HEK293 (cell line): ENCODE data around the gene TRAM2.

ENCODE experiments used
- AEBP2 ChIP-seq: fragments of 450-650 bp; formaldehyde crosslinking; IDR thresholded peaks from 2 replicates; pipeline ENCODE4 v1.5.1; 2016; ENCODE audit warnings: missing biosample characterization, missing genetic modification characterization, borderline replicate concordance
- IKZF3 ChIP-seq: fragments of 450-650 bp; IDR thresholded peaks from 2 replicates; pipeline ENCODE4 v1.5.0; 2018; ENCODE audit warnings: missing biosample characterization, mild to moderate bottlenecking, missing genetic modification characterization, moderate library complexity
- MEIS1 ChIP-seq: sonication (generic); formaldehyde crosslinking; IDR thresholded peaks from 2 replicates; pipeline ENCODE4 v1.8.1; 2022; ENCODE audit warnings: missing genetic modification reagents, mild to moderate bottlenecking, borderline replicate concordance
- OSR2 ChIP-seq: fragments of 450-650 bp; formaldehyde crosslinking; IDR thresholded peaks from 2 replicates; pipeline ENCODE4 v1.5.1; 2016; ENCODE audit warnings: missing biosample characterization, missing genetic modification characterization
- PRDM1 ChIP-seq: fragments of 450-650 bp; formaldehyde crosslinking; IDR thresholded peaks from 2 replicates; pipeline ENCODE4; 2016; ENCODE audit warnings: missing biosample characterization, missing genetic modification characterization
- PRDM10 ChIP-seq: fragments of 450-650 bp; formaldehyde crosslinking; IDR thresholded peaks from 2 replicates; pipeline ENCODE4 v1.5.1; 2016; ENCODE audit warnings: missing biosample characterization, missing genetic modification characterization
- PRDM2 ChIP-seq: fragments of 450-650 bp; formaldehyde crosslinking; IDR thresholded peaks from 2 replicates; pipeline ENCODE4 v1.5.1; 2016; ENCODE audit warnings: missing biosample characterization, missing genetic modification characterization, borderline replicate concordance
- TSHZ1 ChIP-seq: fragments of 450-650 bp; formaldehyde crosslinking; IDR thresholded peaks from 2 replicates; pipeline ENCODE4 v1.5.1; 2016; ENCODE audit warnings: missing biosample characterization, missing genetic modification characterization, borderline replicate concordance
- ZBTB1 ChIP-seq: fragments of 450-650 bp; formaldehyde crosslinking; IDR thresholded peaks from 2 replicates; pipeline ENCODE4 v1.5.1; 2016; ENCODE audit warnings: missing biosample characterization, missing genetic modification characterization
- ZBTB17 ChIP-seq: fragments of 450-650 bp; formaldehyde crosslinking; IDR thresholded peaks from 2 replicates; pipeline ENCODE4 v1.5.1; 2016; ENCODE audit warnings: missing biosample characterization, missing genetic modification characterization
- ZNF114 ChIP-seq: fragments of 450-650 bp; formaldehyde crosslinking; IDR thresholded peaks from 2 replicates; pipeline ENCODE4 v1.5.0; 2017; ENCODE audit warnings: missing biosample characterization, missing genetic modification characterization
- ZNF155 ChIP-seq: fragments of 450-650 bp; formaldehyde crosslinking; IDR thresholded peaks from 2 replicates; pipeline ENCODE4 v1.5.1; 2016; ENCODE audit warnings: missing biosample characterization, missing genetic modification characterization
- ZNF211 ChIP-seq: fragments of 450-650 bp; formaldehyde crosslinking; IDR thresholded peaks from 2 replicates; pipeline ENCODE4 v1.5.1; 2016; ENCODE audit warnings: low read depth, missing biosample characterization, missing genetic modification characterization
- ZNF354C ChIP-seq: fragments of 450-650 bp; formaldehyde crosslinking; IDR thresholded peaks from 2 replicates; pipeline ENCODE4 v1.5.1; 2016; ENCODE audit warnings: missing biosample characterization, missing genetic modification characterization, low read depth, borderline replicate concordance
- ZNF473 ChIP-seq: fragments of 450-650 bp; formaldehyde crosslinking; IDR thresholded peaks from 2 replicates; pipeline ENCODE4 v1.5.1; 2017; ENCODE audit warnings: missing biosample characterization, missing genetic modification characterization
- ZNF48 ChIP-seq: fragments of 450-650 bp; formaldehyde crosslinking; IDR thresholded peaks from 2 replicates; pipeline ENCODE4 v1.5.1; 2016; ENCODE audit warnings: missing biosample characterization, missing genetic modification characterization
- ZNF530 ChIP-seq: fragments of 450-650 bp; formaldehyde crosslinking; IDR thresholded peaks from 2 replicates; pipeline ENCODE4 v1.5.1; 2016; ENCODE audit warnings: low read depth, missing biosample characterization, missing genetic modification characterization
- ZNF621 ChIP-seq: fragments of 450-650 bp; formaldehyde crosslinking; IDR thresholded peaks from 2 replicates; pipeline ENCODE4 v1.5.1; 2017; ENCODE audit warnings: missing biosample characterization, missing genetic modification characterization
- ZNF624 ChIP-seq: fragments of 450-650 bp; formaldehyde crosslinking; IDR thresholded peaks from 2 replicates; pipeline ENCODE4 v1.5.1; 2017; ENCODE audit warnings: missing biosample characterization, missing genetic modification characterization
- ZNF654 ChIP-seq: fragments of 450-650 bp; formaldehyde crosslinking; IDR thresholded peaks from 2 replicates; pipeline ENCODE4 v1.5.1; 2016; ENCODE audit warnings: low read depth, missing biosample characterization, missing genetic modification characterization
- ZNF791 ChIP-seq: fragments of 450-650 bp; formaldehyde crosslinking; IDR thresholded peaks from 2 replicates; pipeline ENCODE4 v1.5.1; 2016; ENCODE audit warnings: missing biosample characterization, missing genetic modification characterization
- ZSCAN16 ChIP-seq: fragments of 450-650 bp; formaldehyde crosslinking; IDR thresholded peaks from 2 replicates; pipeline ENCODE4 v1.5.1; 2016; ENCODE audit warnings: missing biosample characterization, missing genetic modification characterization
- ZSCAN18 ChIP-seq: fragments of 450-650 bp; formaldehyde crosslinking; IDR thresholded peaks from 2 replicates; pipeline ENCODE4 v1.5.1; 2016; ENCODE audit warnings: missing biosample characterization, missing genetic modification characterization
- ZXDB ChIP-seq: fragments of 450-650 bp; formaldehyde crosslinking; IDR thresholded peaks from 2 replicates; pipeline ENCODE4 v1.5.1; 2016; ENCODE audit warnings: missing biosample characterization, missing genetic modification characterization

TRAM2 gene

GRCh38 chr6:52517502-52518278, 59.2 kb downstream of the TRAM2 start (continued):
- TF ChIP-seq ZNF624 (tag by site-specific recombination) (no peak), ZNF211 (tag by site-specific recombination) (no peak), ZNF48 (tag by site-specific recombination) (no peak), ZSCAN18 (tag by site-specific recombination) (no peak), ZNF530 (tag by site-specific recombination) (no peak), ZNF654 (no peak), PRDM10 (tag by site-specific recombination) (peak; percentile 77), ZBTB1 (tag by site-specific recombination) (no peak), PRDM1 (peak; percentile 87), ZSCAN16 (tag by site-specific recombination) (no peak), ZNF155 (tag by site-specific recombination) (no peak), IKZF3 (tag by site-specific recombination) (peak; percentile 89), ZNF621 (tag by site-specific recombination) (no peak), ZBTB17 (tag by site-specific recombination) (peak; percentile 92), ZNF114 (tag by site-specific recombination) (no peak), AEBP2 (no peak), OSR2 (tag by site-specific recombination) (peak; percentile 63; the same call in 1 of the 2 replicates), PRDM2 (tag by site-specific recombination) (no peak), ZXDB (tag by site-specific recombination) (no peak; the same call in none of the 2 replicates), ZNF791 (tag by site-specific recombination) (no peak), MEIS1 (CRISPR knock-in tag) (no peak), ZNF473 (tag by site-specific recombination) (no peak), TSHZ1 (tag by site-specific recombination) (peak; percentile 42; the same call in 1 of the 2 replicates), ZNF354C (tag by site-specific recombination) (no peak)
